Endothelial cell of umbilical vein (primary cell): ENCODE measurements around the gene HSPB2. TPM values are rescaled to one million over a fixed set of nuclear protein-coding genes. Genes with fewer than 3 reads are reported as not detected.

Source experiments
- BruUV-seq: library from RNA; stranded (reverse); fragments of 400-500 nt; replicated peaks from 2 replicates; lab custom pipeline; 2021; lab: Mats Ljungman, UMichigan
- CTCF ChIA-PET: fragments of 300-600, 350-600 bp; sonication (Branson Sonifier 250); formaldehyde crosslinking; loops from one replicate; lab custom pipeline; 2021; ENCODE audit warnings: antibody characterized with exemption, inconsistent platforms; lab: Charles Lee
- POLR2A ChIA-PET: fragments of 300-600, 350-600 bp; sonication (Branson Sonifier 250); formaldehyde crosslinking; loops from one replicate; lab custom pipeline; 2021; ENCODE audit warnings: antibody characterized with exemption, inconsistent platforms; lab: Charles Lee
- DNase-seq: peaks from one replicate; pipeline ENCODE4 v3.0.0-alpha.2; 2011; ENCODE audit warnings: low read depth, low spot score
- FAIRE-seq: peaks from 2 replicates; lab custom pipeline; 2011; peaks lifted over from hg19 to GRCh38; lab: Jason Lieb, UNC
- H2AFZ ChIP-seq: 2 replicates; pipeline ENCODE4 v1.6.0; 2012; ENCODE audit warnings: low read depth, low read length, control low read depth, inconsistent platforms
- H3K27ac ChIP-seq: 2 replicates; pipeline ENCODE4 v1.5.1; 2011; ENCODE audit warnings: low read depth, mild to moderate bottlenecking, control low read depth, low read length, moderate library complexity; ENCODE audit not compliant: insufficient read depth
- H3K27me3 ChIP-seq, 2 experiments: 2 replicates each; pipeline versions ENCODE4 v1.6.0 to v1.6.1; 2011; ENCODE audit warnings: low read length in 2 of 2, mixed read lengths in 1 of 2; ENCODE audit not compliant: control insufficient read depth in 2 of 2, insufficient read depth in 2 of 2
- H3K36me3 ChIP-seq, 2 experiments: 2 replicates in 1 of 2; 3 replicates in 1 of 2; pipeline ENCODE4 v1.5.1; 2011; ENCODE audit warnings: low read length in 2 of 2, mild to moderate bottlenecking in 1 of 2, moderate library complexity in 1 of 2; ENCODE audit not compliant: control insufficient read depth in 2 of 2, insufficient read depth in 2 of 2; ENCODE audit errors: extremely low read depth in 1 of 2
- H3K4me1 ChIP-seq: 3 replicates; pipeline ENCODE4 v1.5.1; 2011; ENCODE audit warnings: mild to moderate bottlenecking, low read length; ENCODE audit not compliant: control insufficient read depth, insufficient read depth; ENCODE audit errors: extremely low read depth
- H3K4me2 ChIP-seq: 2 replicates; pipeline ENCODE4 v1.6.1; 2011; ENCODE audit warnings: low read length, control low read depth, mixed read lengths; ENCODE audit not compliant: insufficient read depth
- H3K4me3 ChIP-seq, 3 experiments: fragments of 200-600 bp in 1 of 3; sonication (generic), shearing (Covaris generic) in 1 of 3; replicated peaks in 1 of 3; 2 replicates each; pipeline ENCODE4 v1.5.1; 2011 to 2016; ENCODE audit warnings: control low read depth in 3 of 3, low read length in 3 of 3, mild to moderate bottlenecking in 2 of 3, inconsistent platforms in 1 of 3, low read depth in 1 of 3, moderate library complexity in 1 of 3; ENCODE audit not compliant: insufficient read depth in 1 of 3
- H3K79me2 ChIP-seq: 2 replicates; pipeline ENCODE4 v1.6.0; 2012; ENCODE audit warnings: low read length, inconsistent platforms; ENCODE audit not compliant: control insufficient read depth, insufficient read depth
- H3K9ac ChIP-seq: replicated peaks from 2 replicates; pipeline ENCODE3; 2011; ENCODE audit warnings: low read length, control low read depth; ENCODE audit not compliant: insufficient read depth; ENCODE audit errors: extremely low read depth
- H3K9me1 ChIP-seq: replicated peaks from 3 replicates; pipeline ENCODE4 v1.6.0; 2011; ENCODE audit warnings: mild to moderate bottlenecking, low read length; ENCODE audit not compliant: control insufficient read depth, insufficient read depth; ENCODE audit errors: extremely low read depth
- H3K9me3 ChIP-seq: replicated peaks from 2 replicates; pipeline ENCODE4 v1.5.1; 2012; ENCODE audit warnings: low read length, inconsistent platforms; ENCODE audit not compliant: control insufficient read depth, insufficient read depth
- H4K20me1 ChIP-seq: replicated peaks from 2 replicates; pipeline ENCODE3; 2011; ENCODE audit warnings: mild to moderate bottlenecking, low read length; ENCODE audit not compliant: control insufficient read depth, insufficient read depth; ENCODE audit errors: extremely low read depth
- CTCF ChIP-seq, 2 donors: IDR thresholded peaks; 1 replicate in 1 of 2; 2 replicates in 1 of 2; pipeline ENCODE4 v1.5.1; 2011; ENCODE audit warnings: low read length in 2 of 2, mild to moderate bottlenecking in 2 of 2, moderate library complexity in 2 of 2, control low read depth in 1 of 2, inconsistent platforms in 1 of 2, low read depth in 1 of 2; ENCODE audit not compliant: insufficient read depth in 1 of 2; ENCODE audit errors: extremely low read depth in 1 of 2
- EZH2 ChIP-seq: IDR thresholded peaks from 2 replicates; pipeline ENCODE4 v1.6.1; 2012; ENCODE audit warnings: borderline replicate concordance, low read depth, mild to moderate bottlenecking, moderate library complexity, low read length, inconsistent platforms; ENCODE audit not compliant: severe bottlenecking
- FOS ChIP-seq: IDR thresholded peaks from 2 replicates; pipeline ENCODE4 v1.6.1; 2011; ENCODE audit warnings: mild to moderate bottlenecking, low read length, moderate library complexity, borderline replicate concordance; ENCODE audit not compliant: insufficient read depth
- GATA2 ChIP-seq: IDR thresholded peaks from 2 replicates; pipeline ENCODE4 v1.7.0; 2011; ENCODE audit warnings: low read depth, mild to moderate bottlenecking, moderate library complexity, mixed read lengths, low read length; ENCODE audit not compliant: insufficient read length, insufficient read depth
- JUN ChIP-seq: IDR thresholded peaks from 2 replicates; pipeline ENCODE4 v1.6.1; 2011; ENCODE audit warnings: borderline replicate concordance, low read depth; ENCODE audit not compliant: insufficient read length, insufficient read depth
- MAX ChIP-seq: IDR thresholded peaks from 2 replicates; pipeline ENCODE4 v1.6.1; 2011; ENCODE audit not compliant: insufficient read depth, insufficient read length
- MYC ChIP-seq: IDR thresholded peaks from one replicate; pipeline ENCODE4 v1.6.1; 2011; ENCODE audit warnings: mild to moderate bottlenecking, low read depth, low read length
- POLR2A ChIP-seq: IDR thresholded peaks from 2 replicates; pipeline ENCODE4 v1.6.1; 2012; ENCODE audit warnings: low read depth, mild to moderate bottlenecking, control low read depth, low read length
- POLR2AphosphoS5 ChIP-seq: IDR thresholded peaks from 2 replicates; pipeline ENCODE4 v1.6.1; 2012; ENCODE audit warnings: low read depth, mild to moderate bottlenecking, control low read depth, low read length, moderate library complexity; ENCODE audit not compliant: insufficient read depth
- dilution Hi-C: fragments of 300-500 bp; cut with MboI; formaldehyde crosslinking; loops from one replicate; pipeline ENCODE4 v1.15.0; 2019; ENCODE audit warnings: low sequenced_read_pairs; ENCODE audit not compliant: extremely low pct_ligation_motif_present
- intact Hi-C: fragments of 100-400 bp; cut with micrococcal nuclease; formaldehyde crosslinking; loops from one replicate; pipeline ENCODE4 v1.10.0; 2022
- polyA plus RNA-seq, 4 experiments: library from polyadenylated mRNA; depleted of rRNA in 3 of 4; stranded (reverse) in 3 of 4; unstranded in 1 of 4; fragments of >200 nt; gene quantifications; 2 replicates each; pipeline versions ENCODE4 v1.2.1 to v1.2.3, GENCODE V29; 2011 to 2012; ENCODE audit warnings: missing spikeins in 1 of 4
- total RNA-seq: library from RNA; stranded (reverse); gene quantifications from 2 replicates; pipeline ENCODE4 v1.2.3, GENCODE V29; 2021

Gene HSPB2
- total and polyA plus RNA-seq, 2 donors (not counting 3 experiments of a cell fraction or from before 2014, with no cell fraction given): not detected

- TF ChIP-seq MAX (no peak), EZH2 (no peak), JUN (no peak), POLR2A (no peak), MYC (no peak), FOS (no peak), GATA2 (no peak), POLR2AphosphoS5 (no peak), CTCF (IDR thresholded peaks at IDR 0.05; ENCODE audit: extremely low read depth in 1 of 2, insufficient read depth in 1 of 2, low read depth in 1 of 2, low read length in 2 of 2) (no peak)
- H2AFZ ChIP-seq: peak overlapping the region; percentile 8
- H3K27ac ChIP-seq: peak overlapping the region; percentile 89
- ChIA-PET POLR2A (interaction anchor here (0.9 to 1.2 kb wide), 2 partner anchors 12 to 17 kb away, joined by 3 to 4 read pairs; no protein-coding TSS in a partner anchor), CTCF (interaction anchor here (0.6 to 3.9 kb wide), 10 partner anchors 8 to 336 kb away, joined by 3 to 19 read pairs (median 8); no protein-coding TSS in a partner anchor)
- TSS peak; percentile 94 for BruUV-seq
- H3K79me2 ChIP-seq: peaks cover 15% of the 10 kb centered on the region
- H3K4me3 ChIP-seq: no peak overlapping the region
- dilution Hi-C loops (no loop called here), intact Hi-C loops (loop anchor here (1.0 kb wide), 4 partner anchors 17 to 176 kb away; partner anchors contain the start of genes CFAP68 and FDXACB1)
- peaks cover 49% of the 10 kb centered on the region for H3K4me1 ChIP-seq
- H3K36me3 ChIP-seq: no peaks in the 10 kb centered on the region
- FAIRE-seq (no peak), DNase-seq (peak; percentile 76)
- no peaks in the 10 kb centered on the region for H3K9me3 ChIP-seq
- H3K9ac ChIP-seq: peak overlapping the region; percentile 93
- H4K20me1 ChIP-seq: no peaks in the 10 kb centered on the region
- no peaks in the 10 kb centered on the region for H3K9me1 ChIP-seq
- H3K4me2 ChIP-seq: peak overlapping the region; percentile 60
- no peaks in the 10 kb centered on the region for H3K27me3 ChIP-seq
These were observed 31.6 kb downstream of the HSPB2 start for GRCh38 chr11:111944139-111944538.
